HCT116 (cell line): ENCODE data around the gene TSC2.
A peak's percentile ranks its signal among the peaks of the same experiment; 100 is the strongest.

Experiments
- CTCF ChIP-seq, 3 experiments: fragments of 200-600 bp in 1 of 3; sonication (generic) in 1 of 3; IDR thresholded peaks in 2 of 3; conservative IDR thresholded peaks in 1 of 3; 2 replicates each; pipeline ENCODE4 v1.5.1; 2012 to 2017; ENCODE audit warnings: low read depth in 2 of 3, low read length in 2 of 3, antibody characterized with exemption in 1 of 3, borderline replicate concordance in 1 of 3, control low read depth in 1 of 3, mild to moderate bottlenecking in 1 of 3, mixed read lengths in 1 of 3, mixed run types in 1 of 3, moderate library complexity in 1 of 3; ENCODE audit not compliant: insufficient read depth in 1 of 3
- EZH2 ChIP-seq: fragments of 200-600 bp; sonication (generic); IDR thresholded peaks from 2 replicates; pipeline ENCODE4 v1.6.1; 2017; ENCODE audit warnings: antibody characterized with exemption, mixed run types
- MAX ChIP-seq: IDR thresholded peaks from 2 replicates; pipeline ENCODE4 v1.6.1; 2012
- POLR2A ChIP-seq: IDR thresholded peaks from 2 replicates; pipeline ENCODE4 v1.7.0; 2011; ENCODE audit warnings: borderline replicate concordance; ENCODE audit not compliant: insufficient read depth, insufficient read length; ENCODE audit errors: extremely low read depth
- POLR2AphosphoS5 ChIP-seq: IDR thresholded peaks from 2 replicates; pipeline ENCODE4 v1.6.1; 2011; ENCODE audit warnings: mild to moderate bottlenecking, low read depth, low read length, moderate library complexity
- REST ChIP-seq: IDR thresholded peaks from 2 replicates; pipeline ENCODE4 v1.6.1; 2012; ENCODE audit warnings: low read depth
- SIN3A ChIP-seq: IDR thresholded peaks from 2 replicates; pipeline ENCODE4 v1.6.1; 2012; ENCODE audit warnings: low read depth
- TCF7L2 ChIP-seq: IDR thresholded peaks from 2 replicates; pipeline ENCODE4 v1.7.0; 2011; ENCODE audit warnings: borderline replicate concordance, inconsistent platforms; ENCODE audit not compliant: insufficient read depth, insufficient read length; ENCODE audit errors: extremely low read depth

- TF ChIP-seq CTCF (IDR thresholded peaks at IDR 0.05 in 2 of 3, conservative IDR thresholded peaks at IDR 0.05 in 1 of 3; ENCODE audit: borderline replicate concordance in 1 of 3, insufficient read depth in 1 of 3, low read depth in 2 of 3, low read length in 2 of 3) (peak in 2 of 3 experiments; percentile 91 to 92; a peak in 4 of 6 replicates), POLR2A (peak; percentile 35), SIN3A (no peak), EZH2 (no peak), POLR2AphosphoS5 (peak; percentile 68), REST (no peak), TCF7L2 (no peak), MAX (no peak)
Measured at GRCh38 chr16:2023092-2024031, 24.4 kb upstream of the TSC2 start.
